Spinal cord (tissue), 10 donors: ENCODE data around the gene STX2. TPM values are rescaled to one million over a fixed set of nuclear protein-coding genes. Genes with fewer than 3 reads are reported as not detected.
A peak's percentile ranks its signal among the peaks of the same experiment; 100 is the strongest.
"Not testable (repeated sequence)": the region's sequence is repeated elsewhere in the genome, so short reads cannot be mapped to it uniquely, and the experiment has no call there.

Source experiments
- DNase-seq, 6 donors: peaks; one replicate each; pipeline versions ENCODE4 v3.0.0 to v3.0.0-alpha.2; 2013 to 2015; ENCODE audit warnings: low spot score in 6 of 6, low read depth in 4 of 6
- H3K27ac ChIP-seq: one replicate; pipeline ENCODE4 v1.5.1; 2013; ENCODE audit warnings: low read depth, low read length, control low read depth
- H3K27me3 ChIP-seq: one replicate; pipeline ENCODE4 v1.6.1; 2013; ENCODE audit warnings: low read length; ENCODE audit not compliant: control insufficient read depth, insufficient read depth
- H3K36me3 ChIP-seq: one replicate; pipeline ENCODE4 v1.6.1; 2013; ENCODE audit warnings: low read length; ENCODE audit not compliant: control insufficient read depth, insufficient read depth
- H3K4me1 ChIP-seq: one replicate; pipeline ENCODE4 v1.6.1; 2013; ENCODE audit warnings: low read length; ENCODE audit not compliant: control insufficient read depth, insufficient read depth
- H3K4me3 ChIP-seq: one replicate; pipeline ENCODE4 v1.5.1; 2013; ENCODE audit warnings: low read depth, low read length, control low read depth
- H3K9me3 ChIP-seq: one replicate; pipeline ENCODE4 v1.6.1; 2013; ENCODE audit warnings: low read length; ENCODE audit not compliant: control insufficient read depth, insufficient read depth
- WGBS: methylation state at CpG from one replicate; pipeline ENCODE4 v1.1.5; 2013; ENCODE audit warnings: missing lambda C conversion rate; ENCODE audit not compliant: insufficient coverage; 5-methylcytosine and 5-hydroxymethylcytosine counted together
- polyA plus RNA-seq, 2 donors: library from polyadenylated mRNA; unstranded; fragments of 120-200 nt; gene quantifications; one replicate each; pipeline ENCODE4 v1.2.1, GENCODE V29; 2013; ENCODE audit not compliant: insufficient read length in 2 of 2
- total RNA-seq, 2 donors: library from RNA; depleted of rRNA in 1 of 2; stranded (reverse); fragments of 120-200 nt in 1 of 2; fragments of >200 nt in 1 of 2; gene quantifications; one replicate each; pipeline versions ENCODE4 v1.2.3 to v1.2.4, GENCODE V29; 2013 to 2014
- donor health status: healthy.

Gene STX2
- total and polyA plus RNA-seq, 4 donors = 35.5 to 41.4 (median 38.8) TPM

DNA sequence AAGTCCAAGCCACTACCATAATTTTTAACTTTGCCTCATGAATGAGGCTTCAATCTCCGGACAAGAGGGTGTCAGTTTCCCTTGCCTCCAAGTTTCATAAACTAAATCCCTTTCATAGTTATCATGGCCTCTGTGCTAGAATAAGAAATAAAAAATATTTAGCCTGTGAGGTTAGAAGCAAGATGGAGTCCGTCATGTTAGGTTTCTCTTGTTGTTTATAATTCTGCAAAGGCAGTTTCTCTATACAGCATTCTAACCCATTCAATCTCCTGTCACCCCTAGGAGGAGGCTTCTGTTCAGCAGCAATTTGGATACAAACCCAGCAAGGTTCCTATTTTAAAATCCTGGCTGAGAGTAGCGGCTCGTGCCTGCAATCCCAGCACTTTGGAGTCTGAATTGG lies 17.0 kb upstream of the STX2 start:
- H3K27me3 ChIP-seq = no peaks in the 10 kb centered on the region
- H3K4me3 ChIP-seq = no peak overlapping the region
- peaks cover 4% of the 10 kb centered on the region for H3K4me1 ChIP-seq
- DNase-seq = no peak
- H3K36me3 ChIP-seq = no peaks in the 10 kb centered on the region
- H3K9me3 ChIP-seq = no peaks in the 10 kb centered on the region
- no CpG with 5 or more reads among the region's 4 CpGs for WGBS
- no peak overlapping the region for H3K27ac ChIP-seq

DNA sequence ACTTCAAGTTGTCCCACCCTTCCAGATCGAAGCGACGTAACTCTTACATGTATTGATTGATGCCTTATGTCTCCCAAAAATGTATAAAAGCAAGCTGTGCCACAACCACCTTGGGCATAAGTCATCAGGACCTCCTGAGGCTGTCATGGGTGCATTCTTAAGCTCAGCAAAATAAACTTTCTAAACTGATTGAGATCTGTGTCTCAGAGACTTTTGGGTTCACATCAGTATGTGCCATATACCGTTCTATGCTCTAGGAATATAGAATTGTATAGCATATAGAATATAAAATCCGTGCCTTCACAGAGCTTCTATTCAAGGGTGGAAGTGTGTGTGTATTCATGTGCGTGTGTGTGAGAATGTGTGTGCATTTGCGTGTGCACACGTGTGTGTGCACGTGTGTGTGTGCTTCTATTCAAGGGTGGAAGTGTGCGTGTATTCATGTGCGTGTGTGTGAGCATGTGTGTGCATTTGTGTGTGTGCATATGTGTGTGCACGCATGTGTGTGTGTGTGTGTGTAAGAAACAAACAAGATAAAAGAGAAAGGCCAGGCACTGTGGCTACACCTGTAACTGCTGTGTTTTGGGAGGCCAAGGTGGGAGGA lies 11.5 kb upstream of the STX2 start:
- WGBS = 83% methylated on average over 11 of the region's 12 CpGs
- Histone ChIP-seq H3K4me3 (no peak overlapping the region), H3K4me1 (peaks cover 4% of the 10 kb centered on the region), H3K27ac (no peak overlapping the region), H3K9me3 (no peaks in the 10 kb centered on the region), H3K36me3 (no peaks in the 10 kb centered on the region), H3K27me3 (no peaks in the 10 kb centered on the region)
- DNase-seq = no peak

GRCh38 chr12:130849561-130850417 lies 10.7 kb upstream of the STX2 start:
- no peaks in the 10 kb centered on the region for H3K36me3 ChIP-seq
- peaks cover 4% of the 10 kb centered on the region for H3K4me1 ChIP-seq
- H3K9me3 ChIP-seq = no peaks in the 10 kb centered on the region
- no peak overlapping the region for H3K4me3 ChIP-seq
- H3K27ac ChIP-seq = no peak overlapping the region
- no peak for DNase-seq
- H3K27me3 ChIP-seq = no peaks in the 10 kb centered on the region
- 81% methylated on average over 5 of the region's 7 CpGs for WGBS

DNA sequence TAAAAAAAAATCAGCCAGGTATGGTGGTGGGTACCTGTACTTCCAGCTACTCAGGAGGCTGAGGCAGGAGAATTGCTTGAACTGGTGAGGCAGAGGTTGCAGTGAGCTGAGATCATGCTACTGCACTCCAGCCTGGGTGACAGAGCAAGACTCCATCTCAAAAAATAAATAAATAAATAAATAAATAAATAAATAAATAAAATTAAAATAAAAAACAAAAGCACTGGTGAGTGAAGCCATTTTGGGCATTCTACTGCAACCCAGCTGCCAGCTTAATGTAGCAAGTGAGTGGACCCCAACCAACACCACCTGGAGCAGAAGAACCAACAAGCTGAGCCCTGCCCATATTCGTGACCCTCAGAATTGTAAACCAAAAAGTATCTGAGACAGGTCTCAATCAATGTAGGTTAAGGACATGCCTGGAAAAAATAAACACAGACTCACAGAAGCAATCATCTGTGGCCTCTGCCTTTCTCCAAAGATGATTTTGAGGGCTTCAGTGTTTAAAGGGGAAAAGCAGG lies 9.8 kb upstream of the STX2 start:
- not testable (repeated sequence) for H3K27me3 ChIP-seq, H3K4me1 ChIP-seq, H3K27ac ChIP-seq, DNase-seq, H3K36me3 ChIP-seq, H3K4me3 ChIP-seq, H3K9me3 ChIP-seq
- no CpG with 5 or more reads among the region's 1 CpG for WGBS

GRCh38 chr12:130848105-130848504 lies 9.1 kb upstream of the STX2 start:
- not testable (repeated sequence) for H3K36me3 ChIP-seq, H3K4me3 ChIP-seq, H3K27me3 ChIP-seq, H3K27ac ChIP-seq, H3K9me3 ChIP-seq, H3K4me1 ChIP-seq, DNase-seq
- WGBS = 100% methylated on average over 3 of the region's 6 CpGs

DNA sequence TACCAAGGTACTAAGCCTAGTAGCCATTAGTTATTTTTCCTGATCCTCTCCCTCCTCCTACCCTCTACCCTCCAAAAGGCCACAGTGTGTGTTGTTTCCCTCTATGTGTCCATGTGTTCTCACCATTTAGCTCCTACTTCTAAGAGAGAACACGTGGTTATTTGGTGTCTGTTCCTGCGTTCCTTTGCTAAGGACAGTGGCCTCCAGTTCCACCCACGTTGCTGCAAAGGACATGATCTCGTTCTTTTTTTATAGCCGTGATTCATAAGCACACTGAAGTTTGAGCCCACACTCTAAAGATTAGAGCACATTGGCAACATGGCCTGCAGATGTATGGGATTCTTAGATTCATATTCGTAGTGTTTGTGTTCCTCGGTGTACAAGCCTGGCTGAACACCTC lies 8.1 kb upstream of the STX2 start:
- no peaks in the 10 kb centered on the region for H3K27me3 ChIP-seq
- no peaks in the 10 kb centered on the region for H3K4me1 ChIP-seq
- DNase-seq = no peak
- H3K36me3 ChIP-seq = no peaks in the 10 kb centered on the region
- no peak overlapping the region for H3K4me3 ChIP-seq
- no peaks in the 10 kb centered on the region for H3K9me3 ChIP-seq
- no peak overlapping the region for H3K27ac ChIP-seq
- 83% methylated on average over 5 of the region's 7 CpGs for WGBS

DNA sequence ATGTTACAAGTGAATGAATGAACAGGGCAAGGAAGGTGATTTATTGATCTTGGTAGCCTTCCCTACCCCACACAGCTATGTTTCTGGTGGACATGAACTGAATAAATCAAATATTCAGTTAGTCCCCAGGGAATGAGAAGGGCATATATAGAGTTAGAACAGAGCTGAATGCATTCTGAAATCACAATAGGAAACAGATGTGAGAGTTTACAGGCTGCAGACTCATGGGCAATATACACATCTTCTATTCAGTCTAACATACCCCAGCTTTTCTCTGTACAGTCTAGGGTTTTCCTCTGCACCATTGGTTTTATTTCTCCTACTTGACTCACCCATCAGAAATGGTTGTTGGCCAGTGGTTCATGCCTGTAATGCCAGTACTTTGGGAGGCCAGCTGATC lies 7.3 kb upstream of the STX2 start:
- H3K27ac ChIP-seq = no peak overlapping the region
- no peaks in the 10 kb centered on the region for H3K36me3 ChIP-seq
- H3K27me3 ChIP-seq = no peaks in the 10 kb centered on the region
- no peaks in the 10 kb centered on the region for H3K4me1 ChIP-seq
- H3K4me3 ChIP-seq = no peak overlapping the region
- H3K9me3 ChIP-seq = no peaks in the 10 kb centered on the region
- DNase-seq = no peak

DNA sequence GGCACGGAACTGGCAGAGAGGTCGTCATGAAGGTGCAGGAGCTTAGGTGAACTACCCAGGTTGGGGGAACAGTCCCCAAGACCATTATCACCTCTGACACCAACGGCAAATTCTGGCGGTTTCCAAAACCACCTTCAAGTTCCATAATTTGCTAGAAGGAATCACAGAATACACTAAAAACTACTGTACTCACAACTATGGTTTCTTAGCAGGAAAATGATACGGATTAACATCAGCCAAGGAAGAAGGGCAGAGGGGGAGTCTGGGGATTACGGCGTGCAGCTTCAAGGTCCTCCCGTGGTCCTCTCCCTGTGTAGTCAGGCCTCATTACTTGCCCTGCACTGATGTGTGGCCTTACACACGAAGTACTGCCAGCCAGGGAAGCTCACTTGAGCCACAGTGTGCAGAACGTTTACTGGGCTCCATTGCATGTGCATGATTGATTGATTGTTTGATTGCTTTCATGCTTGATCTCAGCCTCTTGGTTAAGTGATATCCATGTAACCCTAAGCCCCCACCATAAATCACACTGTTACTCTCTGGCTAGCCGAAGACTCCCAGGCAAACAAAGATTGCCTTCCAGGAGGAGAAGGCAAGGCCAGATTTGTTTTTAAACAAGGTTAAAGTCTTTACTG lies 837 bp upstream of the STX2 start:
- H3K4me3 ChIP-seq = peak overlapping the region; percentile 40

GRCh38 chr12:130838284-130838950 lies 633 bp downstream of the STX2 start:
- H3K27ac ChIP-seq = no peak overlapping the region
- WGBS = 2% methylated on average over 36 of the region's 38 CpGs

More for the DNA sequence above, 837 bp upstream of the STX2 start:
- H3K36me3 ChIP-seq = peaks cover 2% of the 10 kb centered on the region
- H3K27ac ChIP-seq = no peak overlapping the region
- no peak for DNase-seq
- no peaks in the 10 kb centered on the region for H3K27me3 ChIP-seq
- H3K9me3 ChIP-seq = no peaks in the 10 kb centered on the region
- peaks cover 18% of the 10 kb centered on the region for H3K4me1 ChIP-seq
- WGBS = 61% methylated on average over 6 of the region's 11 CpGs

More at GRCh38 chr12:130838284-130838950, 633 bp downstream of the STX2 start:
- Histone ChIP-seq H3K4me3 (peak overlapping the region; percentile 71), H3K9me3 (no peaks in the 10 kb centered on the region), H3K4me1 (peaks cover 18% of the 10 kb centered on the region), H3K36me3 (peaks cover 3% of the 10 kb centered on the region), H3K27me3 (no peaks in the 10 kb centered on the region)
- peak in 2 of 6 donors; percentile 49 to 59 for DNase-seq
